Uterus (tissue), 2 donors: Measurements from ENCODE around the gene CACNB2.
"Not testable (repeated sequence)": the region's sequence is repeated elsewhere in the genome, so short reads cannot be mapped to it uniquely, and the experiment has no call there.

Source experiments
- CTCF ChIP-seq, 4 experiments: fragments of 200-600 bp in 2 of 4; fragments of 450-650 bp in 2 of 4; sonication (generic) in 2 of 4; IDR thresholded peaks; one replicate each; pipeline ENCODE4 v1.5.1; 2016 to 2019; ENCODE audit warnings: antibody characterized with exemption in 4 of 4, mild to moderate bottlenecking in 2 of 4, moderate library complexity in 1 of 4
- POLR2A ChIP-seq, 2 donors: fragments of 450-650 bp; IDR thresholded peaks; one replicate each; pipeline ENCODE4 v1.6.1; 2016; ENCODE audit warnings: antibody characterized with exemption in 2 of 2, mild to moderate bottlenecking in 1 of 2, moderate library complexity in 1 of 2

GRCh38 chr10:18208186-18208585 lies 68.0 kb downstream of the CACNB2 start:
- TF ChIP-seq CTCF, POLR2A (IDR thresholded peaks at IDR 0.05): not testable (repeated sequence)
